Measurements from ENCODE around the gene FAF2. TPM values are rescaled to one million over a fixed set of nuclear protein-coding genes. Genes with fewer than 3 reads are reported as not detected.

The FAF2 gene
- total RNA-seq, 4 donors from 2014 or later = 25.3 to 27.7 (median 25.5) TPM

DNA sequence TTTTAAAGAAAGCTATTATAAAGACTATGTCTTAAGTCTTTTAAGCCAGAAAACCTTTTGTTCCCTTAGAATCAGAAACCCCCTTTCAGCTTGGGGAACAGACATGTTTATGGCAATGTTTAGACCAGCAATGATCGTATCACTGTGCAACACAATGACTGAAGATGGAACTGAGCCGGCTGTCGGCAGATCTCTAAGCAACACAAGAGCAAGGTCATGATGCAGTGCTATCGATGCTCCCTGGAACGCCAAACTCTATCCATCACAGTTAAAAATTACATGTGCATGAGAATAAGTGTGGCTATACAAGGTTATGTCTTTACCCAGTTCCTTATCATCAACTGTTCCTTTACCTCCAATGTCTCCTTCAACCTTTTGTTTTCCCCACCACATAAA lies 90.8 kb downstream of the FAF2 start:
- TF ChIP-seq POLR2AphosphoS5 (IDR thresholded peaks at IDR 0.05) (no peak), CTCF (IDR thresholded peaks at IDR 0.05) (no peak), POLR2A (IDR thresholded peaks at IDR 0.05) (no peak)
- peaks cover 0 to 63% (median 34%) of the 10 kb centered on the region in 3 donors for H3K4me1 ChIP-seq
- peak overlapping the region in 2 of 4 donors; percentile 95 to 99 for H3K27ac ChIP-seq
- no peaks in the 10 kb centered on the region for H3K36me3 ChIP-seq
- H3K27me3 ChIP-seq = no peaks in the 10 kb centered on the region
- H3K9me3 ChIP-seq = no peaks in the 10 kb centered on the region
- WGBS, 2 donors (ENCODE audit: low coverage in 1 of 2) = 11 to 23% methylated on average over 5 of the region's 5 CpGs
- H3K4me3 ChIP-seq = no peak overlapping the region
- ATAC-seq = no peak

DNA sequence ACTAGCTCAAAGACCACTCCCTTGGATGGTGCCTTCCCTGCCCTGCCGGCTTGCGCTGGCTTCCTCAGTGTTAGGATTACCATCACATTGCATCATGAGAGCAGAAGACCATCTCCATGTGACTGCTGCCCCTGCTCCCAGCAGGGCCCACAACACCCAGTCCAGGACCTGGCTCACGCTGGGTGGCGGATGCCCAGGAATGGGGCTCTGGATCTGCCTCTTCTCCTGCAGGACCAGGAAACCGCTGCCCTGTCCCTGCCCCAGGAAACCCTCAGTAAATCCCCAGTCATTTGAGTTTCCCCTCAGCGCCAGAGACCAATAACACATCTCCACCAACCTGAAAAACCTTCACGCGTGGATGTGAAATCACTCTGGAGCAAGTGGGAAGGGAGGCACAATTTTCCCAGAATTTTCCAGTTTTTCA lies 92.3 kb downstream of the FAF2 start:
- WGBS, 2 donors (ENCODE audit: low coverage in 1 of 2) = 93% methylated on average over 6 of the region's 8 CpGs; no CpG with 5 or more reads in 1 of the 2 donors
- H3K9me3 ChIP-seq = no peaks in the 10 kb centered on the region
- H3K27me3 ChIP-seq = no peaks in the 10 kb centered on the region
- H3K36me3 ChIP-seq = no peaks in the 10 kb centered on the region
- TF ChIP-seq CTCF (IDR thresholded peaks at IDR 0.05) (no peak), POLR2A (IDR thresholded peaks at IDR 0.05) (no peak), EP300 (IDR thresholded peaks at IDR 0.05) (no peak)
- no peak overlapping the region for H3K4me3 ChIP-seq
- H3K27ac ChIP-seq = no peak overlapping the region
- ATAC-seq = no peak
- H3K4me1 ChIP-seq = peaks cover 0 to 63% (median 19%) of the 10 kb centered on the region in 3 donors

DNA sequence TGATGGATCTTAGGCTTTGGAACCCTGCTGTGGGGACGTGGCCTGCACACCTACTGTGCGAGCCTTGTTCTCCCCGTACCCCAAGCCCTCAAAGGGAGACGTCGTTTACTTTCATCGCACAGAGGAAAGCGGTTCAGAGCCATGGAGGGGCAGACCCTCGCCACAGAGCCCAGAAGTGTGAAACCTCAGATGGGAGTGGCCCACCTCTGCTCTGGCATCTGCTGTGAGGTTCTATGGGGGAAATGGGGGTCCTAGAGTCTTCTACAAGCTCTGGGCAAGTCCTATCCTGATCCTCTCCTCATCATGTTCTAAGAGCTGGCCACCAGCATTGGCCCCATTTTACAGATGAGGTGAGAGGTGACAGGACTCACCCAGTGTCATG lies 92.8 kb downstream of the FAF2 start:
- Histone ChIP-seq H3K36me3 (no peaks in the 10 kb centered on the region), H3K27me3 (no peaks in the 10 kb centered on the region), H3K4me3 (no peak overlapping the region), H3K27ac (peak overlapping the region in 3 of 4 donors; percentile 86 to 90 (median 87)), H3K4me1 (peaks cover 0 to 61% (median 14%) of the 10 kb centered on the region in 3 donors), H3K9me3 (no peaks in the 10 kb centered on the region)
- TF ChIP-seq POLR2A (IDR thresholded peaks at IDR 0.05) (no peak), POLR2AphosphoS5 (IDR thresholded peaks at IDR 0.05) (no peak), EP300 (IDR thresholded peaks at IDR 0.05) (no peak), CTCF (IDR thresholded peaks at IDR 0.05) (no peak)
- ATAC-seq = no peak
- 79% methylated on average over 6 of the region's 8 CpGs; no CpG with 5 or more reads in 1 of the 2 donors for WGBS, 2 donors (ENCODE audit: low coverage in 1 of 2)

DNA sequence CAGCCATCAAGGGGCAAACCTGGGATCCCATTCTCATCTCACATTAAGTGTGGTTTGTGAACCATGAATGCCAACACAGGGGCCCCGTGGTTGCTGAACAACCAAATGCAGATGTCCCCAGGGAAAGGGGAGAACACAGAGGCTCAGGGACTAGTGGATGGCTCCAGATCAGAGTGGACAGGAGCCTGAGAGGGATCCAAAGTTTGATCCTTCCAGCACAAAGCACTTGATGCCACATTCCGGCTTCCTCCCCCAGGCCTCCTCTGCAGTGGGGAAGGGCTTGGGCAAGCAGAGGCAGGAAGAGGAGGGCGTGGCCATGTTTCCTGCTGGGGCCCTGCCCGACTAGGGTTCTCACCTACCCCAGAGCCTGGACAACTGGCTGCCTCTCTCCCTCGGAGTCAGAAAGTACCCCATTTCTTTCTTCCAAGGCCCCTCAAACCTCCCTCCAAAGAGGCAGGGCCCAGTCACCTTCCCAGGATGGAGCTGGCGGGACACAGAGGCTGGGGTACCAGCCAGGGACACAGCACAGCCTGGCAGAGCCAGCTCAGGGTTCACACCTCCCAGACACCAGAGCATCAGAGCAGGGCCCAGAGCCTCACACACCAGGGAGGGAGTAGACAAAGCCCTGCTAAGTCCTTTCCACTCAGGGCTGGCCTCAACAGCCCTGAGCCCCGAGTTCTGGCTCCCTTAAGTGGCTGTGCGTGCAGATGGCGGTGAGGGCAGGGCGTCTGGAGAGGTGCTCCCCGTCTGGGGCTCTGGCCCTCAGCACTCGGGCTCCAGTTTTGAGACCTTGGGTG lies 93.4 kb downstream of the FAF2 start:
- no peaks in the 10 kb centered on the region for H3K9me3 ChIP-seq
- no peak for TF ChIP-seq POLR2AphosphoS5 (IDR thresholded peaks at IDR 0.05)
- no peak for TF ChIP-seq CTCF (IDR thresholded peaks at IDR 0.05)
- TF ChIP-seq POLR2A (IDR thresholded peaks at IDR 0.05) = no peak
- TF ChIP-seq EP300 (IDR thresholded peaks at IDR 0.05) = no peak
- WGBS, 2 donors (ENCODE audit: low coverage in 1 of 2) = no CpG with 5 or more reads among the region's 12 CpGs
- H3K36me3 ChIP-seq = no peaks in the 10 kb centered on the region
- no peak overlapping the region for H3K4me3 ChIP-seq
- H3K4me1 ChIP-seq = peaks cover 0 to 57% (median 14%) of the 10 kb centered on the region in 3 donors
- H3K27ac ChIP-seq = peak overlapping the region in 3 of 4 donors; percentile 86 to 90 (median 87)
- no peak for ATAC-seq
- H3K27me3 ChIP-seq = no peaks in the 10 kb centered on the region

- Histone ChIP-seq H3K27ac (peak overlapping the region in 3 of 4 donors; percentile 86 to 90 (median 87)), H3K27me3 (no peaks in the 10 kb centered on the region), H3K4me1 (peaks cover 0 to 57% (median 14%) of the 10 kb centered on the region in 3 donors), H3K4me3 (peak overlapping the region; percentile 60 to 73), H3K9me3 (no peaks in the 10 kb centered on the region), H3K36me3 (no peaks in the 10 kb centered on the region)
- TF ChIP-seq CTCF (IDR thresholded peaks at IDR 0.05) (no peak), EP300 (IDR thresholded peaks at IDR 0.05) (no peak), POLR2A (IDR thresholded peaks at IDR 0.05) (no peak), POLR2AphosphoS5 (IDR thresholded peaks at IDR 0.05) (no peak)
- 33 to 50% methylated on average over 5 to 8 of the region's 16 CpGs for WGBS, 2 donors (ENCODE audit: low coverage in 1 of 2)
- no peak for ATAC-seq
These were observed 94.0 kb downstream of the FAF2 start for GRCh38 chr5:176542135-176542595.

All from gastroesophageal sphincter (tissue), 4 donors.